Neural progenitor cell (in vitro differentiated cells): ENCODE data around the gene C15orf39.

Source experiments
- CTCF ChIP-seq: fragments of 200-600 bp; sonication (generic); IDR thresholded peaks from 2 replicates; pipeline ENCODE4 v1.5.1; 2017; ENCODE audit warnings: antibody characterized with exemption, mild to moderate bottlenecking
- EZH2 ChIP-seq: fragments of 200-600 bp; sonication (generic); IDR thresholded peaks from 2 replicates; pipeline ENCODE4 v1.6.1; 2017; ENCODE audit warnings: antibody characterized with exemption, mild to moderate bottlenecking, moderate library complexity
- EZH2phosphoT487 ChIP-seq: fragments of 200-600 bp; sonication (generic); IDR thresholded peaks from 2 replicates; pipeline ENCODE4 v1.6.1; 2017; ENCODE audit warnings: antibody characterized with exemption

DNA sequence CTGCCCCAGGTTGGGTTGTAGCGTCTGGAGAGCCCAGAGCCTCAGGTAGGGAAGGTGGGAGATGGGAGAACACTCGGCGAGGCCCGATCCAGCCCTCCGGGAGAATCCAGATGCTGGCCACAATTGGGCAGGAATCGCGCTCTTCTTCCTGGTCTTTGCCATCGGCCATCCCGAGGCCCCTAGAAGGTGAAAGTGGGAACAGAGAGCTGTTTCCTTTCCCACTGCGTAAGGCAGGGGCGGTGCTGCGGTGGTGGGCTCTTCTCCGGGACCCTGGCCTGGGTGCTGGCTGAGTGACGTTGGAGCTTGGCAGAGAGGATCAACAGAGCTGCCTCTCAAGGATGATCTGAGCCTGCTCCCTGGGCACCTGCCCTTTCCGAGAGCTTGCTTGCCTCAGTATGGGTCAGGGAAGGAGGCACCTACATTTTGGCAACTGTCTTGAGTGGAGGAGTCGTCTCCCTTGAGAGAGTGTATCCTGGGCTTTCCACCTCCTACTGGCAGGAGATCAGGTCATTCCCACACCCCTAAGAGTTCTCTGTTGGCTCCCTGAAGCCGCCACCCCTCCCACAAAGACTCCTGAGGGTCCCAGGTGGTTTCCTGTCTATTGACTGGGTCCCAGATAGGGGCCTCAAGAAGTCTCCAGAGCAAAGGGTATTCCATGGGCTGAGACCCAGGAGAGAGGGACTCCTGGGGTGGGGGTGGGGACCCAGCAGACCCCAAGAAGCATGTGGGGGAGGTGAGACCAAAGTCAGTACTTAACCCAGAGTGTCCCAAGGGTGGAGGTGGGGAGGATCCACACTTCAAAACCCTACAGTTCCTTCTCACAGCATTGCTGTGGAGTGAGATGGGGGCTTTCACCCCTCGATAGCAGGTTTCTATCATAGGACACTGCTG, 1.6 kb downstream of the C15orf39 start:
- no peak for TF ChIP-seq CTCF
- TF ChIP-seq EZH2, result no peak
- no peak for TF ChIP-seq EZH2phosphoT487
